NCI-H526 (cell line): Measurements from ENCODE around the gene TGFBR3.
"Not testable (repeated sequence)": the region's sequence is repeated elsewhere in the genome, so short reads cannot be mapped to it uniquely, and the experiment has no call there.

ENCODE experiments used
- DNase-seq, 2 experiments: peaks; one replicate each; lab custom pipeline; 2025; lab: John Stamatoyannopoulos, UW

Gene TGFBR3

DNA sequence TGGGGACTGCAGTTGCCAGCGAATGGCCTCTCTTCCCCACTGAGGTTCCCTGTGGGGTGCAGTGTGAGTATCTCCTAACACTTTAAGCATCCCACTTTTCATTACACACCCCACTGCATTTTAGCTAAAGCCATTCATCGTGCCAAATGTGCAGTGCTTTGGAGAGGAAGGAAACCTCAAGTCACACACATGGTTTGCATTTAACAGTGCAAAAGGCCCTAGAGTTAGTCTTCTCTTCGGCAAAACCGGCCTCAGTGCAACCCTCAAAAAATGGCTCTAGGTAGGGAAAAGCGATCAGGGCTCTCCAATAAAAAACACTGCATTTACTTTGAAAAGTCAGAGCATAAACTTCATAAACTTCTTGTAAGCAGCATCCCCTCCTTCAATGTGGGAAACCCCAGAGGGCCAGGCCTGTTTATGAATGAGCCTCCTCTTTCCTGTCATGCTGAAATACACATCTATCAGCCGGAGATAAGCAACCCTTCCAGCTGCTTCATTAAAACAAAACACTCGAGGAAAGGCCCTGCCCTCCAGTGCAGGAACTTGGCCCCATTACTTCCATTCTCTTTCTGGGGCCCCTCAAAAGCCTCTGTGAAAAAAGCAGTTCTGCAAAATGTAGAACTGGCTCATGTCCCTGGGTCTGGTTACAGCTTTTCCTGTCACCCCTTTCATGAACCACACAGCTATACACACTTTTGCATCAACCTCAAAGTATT is 201.3 kb downstream of the TGFBR3 start:
- no peak for DNase-seq

DNA sequence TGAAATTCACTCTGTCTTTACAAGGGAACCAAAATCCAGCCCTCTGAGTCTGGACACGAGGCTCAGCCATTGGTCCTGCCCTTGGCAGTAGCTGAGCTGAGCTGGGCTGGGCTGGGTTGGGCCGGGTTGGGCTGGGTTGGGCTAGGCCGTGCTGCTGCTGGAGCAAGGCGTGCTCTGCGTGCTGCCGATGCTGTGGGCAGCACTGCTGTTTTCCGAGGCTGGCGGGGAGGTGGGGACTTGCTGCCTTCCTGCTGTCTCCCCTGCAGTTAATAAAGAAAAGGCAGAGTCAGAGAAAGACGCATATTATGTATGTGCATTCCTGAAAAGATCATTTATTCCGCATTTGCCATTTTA is 202.4 kb downstream of the TGFBR3 start:
- DNase-seq, result no peak

DNA sequence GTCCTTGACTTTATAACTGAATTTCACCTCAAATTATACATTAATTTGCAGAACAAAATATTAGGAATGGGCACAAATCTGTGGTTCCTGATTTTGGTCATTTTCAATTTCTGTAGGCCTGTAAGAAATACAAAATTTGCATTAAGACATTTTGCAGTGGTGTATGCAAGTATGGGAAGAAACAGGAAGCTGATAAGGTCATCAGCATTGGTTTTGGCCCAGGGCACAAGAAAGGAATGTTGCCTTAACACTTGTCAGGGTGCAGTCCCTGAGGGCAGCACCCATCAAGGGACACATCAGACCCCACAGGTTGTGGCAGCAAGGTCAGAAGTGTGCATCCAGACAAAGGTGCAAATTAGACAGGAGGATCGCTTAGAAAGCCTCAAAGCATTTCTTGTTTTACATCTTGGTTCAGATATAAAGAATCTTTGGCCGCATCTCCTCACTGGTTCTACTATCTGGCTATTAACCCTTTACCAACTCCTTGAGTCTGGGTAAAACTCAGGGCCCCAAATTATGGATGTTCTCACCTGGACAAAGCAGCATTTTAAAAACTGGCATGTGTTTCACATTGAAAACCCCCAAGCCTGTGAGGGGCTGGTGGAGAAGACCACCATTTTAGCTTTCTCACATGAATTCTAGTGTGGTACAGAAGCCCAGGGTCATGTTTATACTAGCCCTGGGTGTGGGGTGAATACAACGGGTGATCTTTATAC is 202.9 kb downstream of the TGFBR3 start:
- DNase-seq, result no peak

DNA sequence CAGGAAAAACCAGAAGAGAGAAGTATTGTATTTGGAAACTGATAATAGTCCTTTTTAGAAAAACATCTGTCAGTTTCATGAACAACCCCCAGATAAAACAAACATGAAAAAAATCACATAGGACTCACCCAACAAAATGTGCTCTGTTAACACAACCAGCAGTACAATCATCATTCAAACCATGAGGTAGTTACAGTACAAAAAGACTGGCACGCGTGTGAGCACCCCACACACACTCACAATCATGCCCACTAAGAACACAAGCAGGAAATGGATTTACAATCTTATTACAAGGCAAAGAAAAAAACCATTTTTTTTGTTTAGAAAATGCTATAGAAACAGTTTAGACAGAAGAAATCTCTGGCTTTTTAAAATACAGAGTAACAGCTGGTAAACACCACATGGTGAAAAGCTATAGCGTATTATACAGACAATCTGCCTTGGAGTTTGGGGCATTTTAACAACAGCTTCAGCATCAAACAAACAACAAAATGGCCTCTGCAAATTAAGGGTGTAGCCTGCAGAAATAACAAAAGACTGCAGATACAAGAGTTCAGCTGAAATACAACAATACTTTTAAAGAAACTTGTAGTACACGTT is 205.3 kb downstream of the TGFBR3 start:
- no peak for DNase-seq

DNA sequence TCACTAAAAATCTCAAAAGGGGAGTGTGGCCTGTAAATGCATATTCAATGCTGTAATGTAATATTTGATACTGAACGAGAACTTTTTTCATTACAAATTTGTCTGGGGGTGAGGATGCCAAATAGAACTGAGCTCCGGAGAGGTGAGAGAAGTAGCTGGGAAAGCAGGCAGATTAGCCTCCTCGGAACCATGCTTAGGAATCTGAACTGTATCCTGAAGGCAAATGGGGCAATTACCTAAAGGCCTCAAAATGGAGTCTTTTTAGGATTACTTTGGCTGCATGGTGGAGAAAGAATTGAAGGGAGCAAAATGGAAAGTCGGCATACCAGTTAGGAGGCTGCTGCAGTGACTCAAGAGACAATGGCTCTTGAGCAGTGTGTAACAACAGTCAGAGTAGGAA is 206.5 kb downstream of the TGFBR3 start:
- DNase-seq, result no peak

DNA sequence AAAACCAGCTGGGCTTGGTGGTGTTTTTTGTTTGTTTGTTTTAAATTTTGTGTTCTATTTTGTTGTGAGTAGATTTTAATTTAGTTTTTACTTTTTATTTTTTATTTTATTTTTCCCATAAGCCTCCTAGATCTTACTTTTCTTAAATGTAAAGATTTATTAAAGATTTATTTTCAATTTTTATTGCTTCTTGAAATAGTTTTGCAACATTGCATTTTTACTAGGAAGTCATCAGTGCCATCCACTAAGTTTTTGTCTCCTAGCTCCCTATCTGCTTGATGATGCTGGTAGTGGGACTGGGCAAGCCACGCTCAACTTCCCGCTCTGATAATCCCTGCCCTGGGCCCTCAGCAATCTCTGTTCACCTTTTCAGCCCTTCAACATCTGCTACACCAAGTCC is 209.9 kb downstream of the TGFBR3 start:
- no peak for DNase-seq

DNA sequence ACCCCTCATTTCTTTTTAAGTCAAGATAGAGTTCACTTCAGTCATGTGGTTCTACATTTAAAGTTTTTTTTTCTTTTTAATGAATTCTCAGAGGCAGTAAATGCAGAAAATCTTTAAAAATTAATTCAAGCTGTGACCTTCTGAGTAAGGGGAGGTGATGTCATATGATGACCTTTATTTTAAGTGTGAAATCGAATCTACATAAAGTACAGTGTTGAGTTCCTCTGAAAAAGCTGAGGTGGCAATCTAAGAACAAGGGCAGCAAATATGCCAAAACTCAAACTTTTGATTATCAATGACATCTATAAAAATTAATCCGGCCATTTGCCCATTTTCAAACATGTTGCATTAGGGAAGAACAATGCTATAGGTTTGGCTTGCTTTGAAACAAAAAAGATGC is 211.8 kb downstream of the TGFBR3 start:
- no peak for DNase-seq

DNA sequence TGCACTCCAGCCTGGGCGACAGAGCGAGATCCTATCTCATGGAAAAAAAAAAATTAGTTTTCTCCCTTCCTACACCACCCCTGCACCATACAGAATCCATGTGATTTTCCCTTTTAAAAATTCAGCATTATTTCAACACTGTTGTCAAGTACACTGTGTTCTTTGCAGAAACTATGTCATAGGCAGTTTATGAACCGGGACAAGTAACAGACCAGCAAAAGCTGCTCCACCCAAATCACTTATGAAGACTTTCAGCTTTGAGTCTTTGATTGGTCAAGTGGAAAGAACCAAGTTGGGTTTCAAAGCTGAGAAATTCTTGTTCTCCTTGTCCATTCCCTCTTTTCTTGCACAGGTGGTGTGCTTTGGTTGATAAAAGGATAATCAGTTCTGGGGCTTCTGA is 212.3 kb downstream of the TGFBR3 start:
- DNase-seq, result no peak

DNA sequence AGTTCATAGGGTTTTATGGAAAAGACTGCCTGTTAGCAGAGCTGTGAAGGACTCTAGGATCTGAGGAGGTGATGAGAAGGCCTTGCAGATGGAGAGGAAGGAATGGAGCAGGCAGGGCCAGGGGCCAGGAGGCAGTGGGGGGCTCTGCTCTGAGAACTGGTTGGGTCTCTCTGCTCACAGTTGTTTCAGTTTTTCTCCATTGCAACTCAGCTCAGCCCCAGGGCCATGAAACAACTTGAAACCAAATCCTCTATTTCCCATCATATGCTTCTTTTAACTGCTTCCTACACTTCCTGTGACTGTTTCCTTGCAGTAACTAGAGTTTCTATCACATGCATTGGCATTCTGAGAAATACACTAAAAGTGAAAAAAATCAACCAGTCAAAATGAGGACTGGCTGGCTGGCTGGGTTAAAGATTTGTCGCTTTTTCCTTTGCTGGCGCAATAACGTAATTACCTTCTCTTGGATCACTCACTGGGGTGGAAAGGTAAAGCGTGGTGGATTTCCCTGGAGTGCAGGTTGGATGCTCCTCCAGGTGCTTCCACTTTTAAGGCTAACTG is 213.3 kb downstream of the TGFBR3 start:
- no peak for DNase-seq

DNA sequence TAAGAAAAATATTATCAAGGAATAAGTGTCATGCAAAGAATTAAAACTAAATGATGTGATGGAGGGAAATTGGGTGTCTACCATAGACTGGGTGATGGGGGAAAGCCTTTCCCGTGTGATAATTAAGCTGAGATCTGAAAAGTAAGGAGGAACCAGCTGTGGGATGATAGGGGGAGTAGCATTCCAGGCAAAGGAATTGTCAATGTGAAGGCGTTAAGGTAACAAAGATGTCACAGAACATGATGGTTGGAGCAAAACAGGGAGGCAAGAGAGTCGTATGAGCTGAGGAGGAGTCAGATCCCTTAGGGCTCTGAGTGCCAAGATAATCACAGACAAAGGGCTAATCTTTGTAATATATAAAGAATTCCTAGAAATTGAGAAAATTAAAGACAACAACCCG is 215.2 kb downstream of the TGFBR3 start:
- no peak for DNase-seq

DNA sequence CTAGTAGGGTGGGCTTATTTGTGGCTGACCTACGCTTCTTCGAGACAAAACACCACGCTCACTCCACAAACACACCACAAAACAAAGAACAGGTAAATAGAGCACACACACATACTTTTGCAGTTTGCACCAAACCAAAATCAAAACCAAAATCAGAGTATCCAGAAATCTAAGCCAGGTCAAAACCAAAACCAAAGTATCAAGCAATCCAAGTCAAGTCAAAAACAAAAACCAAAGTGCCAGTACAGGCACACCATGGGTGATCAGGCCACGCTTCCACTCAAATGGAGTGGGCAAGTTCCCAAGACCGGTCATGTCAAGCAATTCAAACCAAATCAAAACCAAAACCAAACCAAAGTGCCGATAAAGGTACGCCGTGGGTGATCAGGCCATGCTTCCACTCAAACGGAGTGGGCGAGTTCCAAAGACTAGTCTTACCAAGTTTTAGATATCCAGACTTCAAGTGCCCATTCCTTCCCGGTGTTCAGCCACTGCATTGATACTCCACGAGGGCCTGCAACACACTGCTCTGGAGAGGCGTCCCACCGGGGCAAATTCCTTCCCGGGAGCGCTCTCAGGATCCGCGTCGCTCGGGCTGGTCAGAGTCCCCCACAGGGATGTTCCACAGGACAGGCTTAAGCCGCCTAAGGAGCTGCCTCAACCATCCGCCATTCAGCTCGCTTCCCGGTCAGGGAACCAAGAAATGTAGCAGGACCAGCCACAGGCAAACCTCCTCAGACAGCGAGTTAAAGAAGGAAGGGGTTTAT is 216.2 kb downstream of the TGFBR3 start:
- no peak for DNase-seq

DNA sequence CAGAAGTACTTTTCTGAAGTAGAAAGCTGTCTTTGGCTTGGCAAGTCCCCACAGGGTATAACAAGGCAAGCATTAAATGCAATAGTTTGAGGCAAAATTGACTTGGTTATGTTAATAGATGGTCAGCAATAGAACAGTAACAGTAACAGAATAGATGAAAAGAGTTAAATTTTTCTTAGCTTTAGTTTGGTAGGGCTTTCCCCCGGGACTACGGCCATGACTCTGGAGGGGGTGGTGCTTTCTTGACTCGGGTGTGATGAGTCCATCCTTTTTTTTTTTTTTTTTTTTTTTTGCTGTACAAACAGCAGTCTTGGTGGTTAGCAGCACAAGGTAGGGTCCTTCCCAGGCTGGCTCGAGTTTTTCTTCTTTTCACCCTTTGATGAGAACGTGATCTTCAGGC is 219.3 kb downstream of the TGFBR3 start:
- DNase-seq, result not testable (repeated sequence)

DNA sequence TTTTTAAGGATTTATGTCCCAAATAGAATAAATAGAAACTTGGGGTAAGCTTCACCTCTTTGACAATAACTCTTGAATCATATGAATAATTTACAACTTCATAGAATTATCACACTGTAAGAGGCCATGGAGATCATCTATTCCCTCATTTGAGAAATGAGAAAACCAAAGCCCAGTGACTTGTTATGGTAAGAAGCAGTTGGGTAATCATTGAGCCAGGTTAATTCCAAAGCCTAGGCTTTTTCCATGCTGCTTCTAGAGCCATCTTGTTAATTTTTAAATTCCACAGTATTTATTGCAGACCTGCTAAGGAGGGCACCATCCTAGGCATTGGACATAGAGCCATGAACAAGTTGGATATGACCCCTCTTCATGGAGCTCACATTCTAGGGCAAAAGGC is 224.8 kb downstream of the TGFBR3 start:
- DNase-seq, result no peak

DNA sequence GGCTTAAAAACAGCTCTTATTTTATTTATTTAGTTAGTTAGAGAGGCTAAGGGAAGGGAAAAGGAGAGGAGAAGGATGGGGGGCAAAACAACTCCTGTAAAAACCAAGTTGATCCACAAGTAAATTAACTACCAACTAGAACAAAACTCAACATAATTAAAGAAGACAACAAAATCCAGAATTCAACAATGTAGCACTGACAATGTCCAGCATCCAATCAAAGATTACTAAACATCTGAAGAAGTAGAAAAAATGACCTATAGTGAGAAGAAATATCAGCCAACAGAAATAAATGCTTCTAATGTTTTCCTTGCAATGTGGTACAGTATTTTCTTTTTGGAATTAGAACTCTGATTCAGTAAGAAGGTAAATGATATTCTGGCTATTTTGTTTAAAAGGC is 225.2 kb downstream of the TGFBR3 start:
- no peak for DNase-seq

DNA sequence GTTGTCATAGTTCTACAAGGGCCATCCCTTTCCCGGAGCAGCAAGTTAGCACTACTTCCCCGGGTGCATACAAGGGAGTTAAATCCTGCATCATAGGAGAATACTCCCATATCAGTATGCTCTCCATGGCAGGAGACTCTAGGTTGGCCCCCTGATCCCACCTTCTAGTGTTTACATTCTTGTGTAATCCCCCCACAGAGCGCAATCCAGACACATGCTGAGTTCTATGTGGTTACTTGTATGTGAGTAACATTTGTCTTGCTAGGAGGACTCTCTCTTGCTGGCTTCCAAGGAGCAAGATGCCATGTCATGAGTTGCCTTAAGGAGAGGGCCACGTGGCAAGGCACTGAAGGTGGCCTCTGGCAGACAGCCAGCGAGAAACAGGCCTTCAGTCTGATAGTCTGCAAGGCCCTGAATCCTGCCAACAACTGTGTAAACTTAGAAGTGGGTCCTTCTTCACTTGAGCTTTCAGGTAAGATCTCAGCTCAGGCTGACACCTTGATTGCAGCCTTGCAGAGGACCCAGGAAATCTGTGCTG is 230.0 kb downstream of the TGFBR3 start:
- DNase-seq, result no peak

DNA sequence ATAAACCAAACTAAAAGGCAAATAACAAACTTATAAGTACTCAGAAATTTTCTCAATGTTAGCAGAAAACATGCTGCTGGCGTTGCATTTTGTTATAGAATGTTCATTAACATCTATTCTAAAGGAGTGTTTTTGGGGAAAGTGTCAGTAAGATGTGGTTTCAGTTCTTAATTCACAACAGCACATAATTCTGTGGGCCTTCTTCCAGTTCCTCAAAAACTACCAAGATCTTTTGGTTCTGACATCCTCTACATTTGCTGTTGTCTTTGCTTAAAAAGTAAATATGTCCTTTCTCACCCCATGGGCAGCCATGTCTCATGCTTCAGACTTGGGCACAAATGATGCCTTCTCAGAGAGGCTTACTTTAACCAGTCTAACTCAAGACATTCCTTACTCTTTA is 232.8 kb downstream of the TGFBR3 start:
- DNase-seq, result no peak

DNA sequence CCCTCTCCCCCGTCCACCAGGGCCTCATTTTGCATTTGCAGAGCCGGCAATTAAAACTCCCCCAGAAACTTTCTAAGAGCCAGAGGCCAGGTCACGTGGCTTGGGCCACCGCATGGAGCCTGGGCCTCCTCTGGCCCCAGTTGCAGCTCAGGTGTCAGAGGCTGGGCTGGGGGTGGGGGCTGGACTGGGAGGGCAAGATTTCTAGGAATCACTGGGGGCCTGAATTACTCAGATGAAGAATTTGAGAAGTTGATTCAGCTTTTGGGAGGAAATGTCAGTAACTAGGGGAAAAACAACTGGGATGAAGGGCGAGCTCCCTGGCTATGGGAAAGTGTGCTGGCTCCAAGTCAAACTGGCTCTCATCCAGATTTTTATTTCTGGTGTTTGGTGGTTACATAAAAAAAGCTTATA is 234.3 kb downstream of the TGFBR3 start:
- no peak for DNase-seq

DNA sequence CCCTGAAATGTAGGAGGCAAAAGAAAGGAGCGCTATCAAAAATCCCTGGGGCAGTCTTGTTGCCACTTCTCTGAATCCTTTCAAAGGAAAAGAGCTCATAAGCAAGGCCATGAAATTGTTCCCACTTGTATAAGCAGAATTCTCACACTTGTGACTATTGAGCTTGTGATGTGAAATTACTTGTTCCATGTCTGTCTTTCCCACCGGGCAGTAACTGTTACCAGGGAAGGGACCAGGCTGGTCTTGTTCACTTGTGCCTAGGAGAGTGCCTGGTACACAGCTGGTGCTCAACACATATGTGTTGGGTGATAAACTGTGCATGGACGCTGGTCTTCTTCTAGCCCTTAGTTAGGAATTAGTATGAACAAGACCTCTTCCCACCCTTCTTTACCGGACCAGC is 234.7 kb downstream of the TGFBR3 start:
- no peak for DNase-seq

DNA sequence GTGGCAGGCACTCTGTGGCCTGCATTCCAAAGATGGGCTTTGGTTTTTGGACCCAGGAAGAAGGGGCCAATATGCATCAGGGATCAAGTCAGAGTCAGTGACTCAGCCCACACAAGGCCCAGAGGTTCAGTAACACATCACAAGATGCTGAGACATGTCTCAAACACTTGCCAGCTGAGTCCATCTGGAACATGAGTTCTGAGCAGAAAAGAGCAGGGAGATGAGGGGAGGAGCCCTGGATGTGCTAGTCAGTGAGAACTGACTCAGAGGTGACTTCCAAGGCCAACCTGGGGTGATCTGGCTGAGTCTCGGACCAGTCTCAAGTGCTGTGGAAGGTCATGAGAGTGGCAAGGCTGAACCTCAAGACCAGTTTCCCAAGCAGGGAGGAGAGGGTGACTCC is 235.2 kb downstream of the TGFBR3 start:
- DNase-seq, result no peak

DNA sequence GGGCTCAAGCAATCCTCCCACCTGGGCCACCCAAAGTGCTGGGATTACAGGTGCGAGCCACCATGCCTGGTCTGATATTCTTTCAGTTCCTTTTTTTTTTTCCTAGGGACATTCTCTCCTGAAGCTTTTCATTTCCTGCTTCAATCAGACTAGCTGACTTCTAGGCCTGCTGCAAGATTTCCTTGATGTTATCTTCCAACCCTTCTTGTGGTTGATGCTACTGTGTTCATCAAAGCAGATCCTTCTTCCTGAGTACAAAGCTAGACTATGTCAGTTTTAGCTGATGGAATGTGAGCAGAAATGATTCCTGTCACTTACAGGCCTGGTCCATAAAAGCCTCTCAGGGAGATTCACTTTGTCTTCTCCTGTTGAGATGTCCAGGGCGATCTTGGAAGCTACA is 238.9 kb downstream of the TGFBR3 start:
- DNase-seq, result no peak

DNA sequence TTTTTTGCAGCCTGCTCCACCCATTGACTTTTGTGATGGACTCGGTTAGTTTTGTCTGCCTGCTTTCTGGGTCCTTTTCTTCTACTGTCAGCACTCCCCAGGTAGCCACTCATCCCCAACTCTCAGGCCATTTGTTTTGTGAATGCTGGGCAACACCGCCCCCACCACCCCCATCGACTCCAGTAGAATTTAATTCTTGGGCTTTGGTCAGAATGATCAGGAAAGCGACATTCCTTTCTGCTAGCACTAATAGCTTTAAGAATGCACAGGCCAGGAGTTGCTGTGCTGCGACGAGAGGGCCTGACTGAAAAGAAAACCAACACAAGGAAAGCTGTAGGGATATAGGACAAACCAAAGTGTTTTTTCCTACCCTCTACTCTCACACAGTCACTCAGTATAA is 240.9 kb downstream of the TGFBR3 start:
- DNase-seq, result no peak

DNA sequence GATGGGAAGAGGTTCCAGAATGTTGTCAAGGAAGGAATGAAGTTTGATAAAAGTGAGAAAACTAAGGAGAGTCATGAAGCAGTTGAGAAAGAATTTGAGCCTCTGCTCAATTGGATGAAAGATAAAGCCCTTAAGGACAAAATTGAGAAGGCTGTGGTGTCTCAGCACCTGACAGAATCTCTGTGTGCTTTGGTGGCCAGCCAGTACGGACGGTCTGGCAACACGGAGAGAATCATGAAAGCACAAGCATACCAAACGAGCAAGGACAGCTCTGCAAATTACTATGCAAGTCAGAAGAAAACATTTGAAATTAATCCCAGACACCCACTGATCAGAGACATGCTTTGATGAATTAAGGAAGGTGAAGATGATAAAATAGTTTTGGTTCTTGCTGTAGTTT is 242.5 kb downstream of the TGFBR3 start:
- DNase-seq, result no peak
